Measurements from ENCODE around the gene UVRAG.

The UVRAG gene

GRCh38 chr11:75996523-75997442 lies 181.8 kb downstream of the UVRAG start:
- DNase-seq (ENCODE audit: low read depth in 4 of 4, low spot score in 1 of 4): no peak

- DNase-seq (ENCODE audit: low read depth in 4 of 4, low spot score in 1 of 4): no peak
These were observed 189.4 kb downstream of the UVRAG start for GRCh38 chr11:76004400-76004799.

- DNase-seq (ENCODE audit: low read depth in 4 of 4, low spot score in 1 of 4): no peak
These were observed 190.7 kb downstream of the UVRAG start for GRCh38 chr11:76005756-76006155.

- DNase-seq (ENCODE audit: low read depth in 4 of 4, low spot score in 1 of 4): no peak
These were observed 192.2 kb downstream of the UVRAG start for GRCh38 chr11:76007166-76007565.

- DNase-seq (ENCODE audit: low read depth in 4 of 4, low spot score in 1 of 4): no peak
These were observed 193.5 kb downstream of the UVRAG start for GRCh38 chr11:76008474-76008873.

GRCh38 chr11:76010051-76010450 lies 195.0 kb downstream of the UVRAG start:
- no peak for DNase-seq (ENCODE audit: low read depth in 4 of 4, low spot score in 1 of 4)

- no peak for DNase-seq (ENCODE audit: low read depth in 4 of 4, low spot score in 1 of 4)
These were observed 198.5 kb downstream of the UVRAG start for GRCh38 chr11:76013526-76013925.

- DNase-seq (ENCODE audit: low read depth in 4 of 4, low spot score in 1 of 4): no peak
These were observed 208.4 kb downstream of the UVRAG start for GRCh38 chr11:76023236-76024068.

- DNase-seq (ENCODE audit: low read depth in 4 of 4, low spot score in 1 of 4): no peak
These were observed 210.1 kb downstream of the UVRAG start for GRCh38 chr11:76025068-76025467.

- DNase-seq (ENCODE audit: low read depth in 4 of 4, low spot score in 1 of 4): no peak
These were observed 210.8 kb downstream of the UVRAG start for GRCh38 chr11:76025817-76026216.

- no peak for DNase-seq (ENCODE audit: low read depth in 4 of 4, low spot score in 1 of 4)
These were observed 211.3 kb downstream of the UVRAG start for GRCh38 chr11:76026281-76026680.

- DNase-seq (ENCODE audit: low read depth in 4 of 4, low spot score in 1 of 4): no peak
These were observed 211.9 kb downstream of the UVRAG start for GRCh38 chr11:76026862-76027261.

GRCh38 chr11:76030286-76030685 lies 215.3 kb downstream of the UVRAG start:
- DNase-seq (ENCODE audit: low read depth in 4 of 4, low spot score in 1 of 4): no peak

- no peak for DNase-seq (ENCODE audit: low read depth in 4 of 4, low spot score in 1 of 4)
These were observed 216.1 kb downstream of the UVRAG start for GRCh38 chr11:76030968-76031590.

- no peak for DNase-seq (ENCODE audit: low read depth in 4 of 4, low spot score in 1 of 4)
These were observed 218.7 kb downstream of the UVRAG start for GRCh38 chr11:76033699-76034098.

- no peak for DNase-seq (ENCODE audit: low read depth in 4 of 4, low spot score in 1 of 4)
These were observed 220.0 kb downstream of the UVRAG start for GRCh38 chr11:76035020-76035419.

GRCh38 chr11:76038608-76039007 lies 223.6 kb downstream of the UVRAG start:
- no peak for DNase-seq (ENCODE audit: low read depth in 4 of 4, low spot score in 1 of 4)

- DNase-seq (ENCODE audit: low read depth in 4 of 4, low spot score in 1 of 4): no peak
These were observed 226.2 kb downstream of the UVRAG start for GRCh38 chr11:76041208-76041607.

GRCh38 chr11:76044750-76045320 lies 229.8 kb downstream of the UVRAG start:
- no peak for DNase-seq (ENCODE audit: low read depth in 4 of 4, low spot score in 1 of 4)

GRCh38 chr11:76047231-76047630 lies 232.2 kb downstream of the UVRAG start:
- no peak for DNase-seq (ENCODE audit: low read depth in 4 of 4, low spot score in 1 of 4)

- DNase-seq (ENCODE audit: low read depth in 4 of 4, low spot score in 1 of 4): no peak
These were observed 232.8 kb downstream of the UVRAG start for GRCh38 chr11:76047766-76048165.
